OCI-LY7 (cell line): ENCODE measurements around the gene WDR86.

ENCODE experiments used
- CTCF ChIP-seq: fragments of 200-600 bp; sonication (generic); conservative IDR thresholded peaks from 2 replicates; pipeline ENCODE4 v1.5.1; 2014; ENCODE audit warnings: mild to moderate bottlenecking, antibody characterized with exemption, low read length, moderate library complexity, mixed read lengths
- EZH2phosphoT487 ChIP-seq: fragments of 200-600 bp; sonication (generic); IDR thresholded peaks from 2 replicates; pipeline ENCODE4 v1.6.1; 2018; ENCODE audit warnings: low read depth, borderline replicate concordance, mild to moderate bottlenecking, mixed run types, antibody characterized with exemption, low read length, moderate library complexity, mixed read lengths

DNA sequence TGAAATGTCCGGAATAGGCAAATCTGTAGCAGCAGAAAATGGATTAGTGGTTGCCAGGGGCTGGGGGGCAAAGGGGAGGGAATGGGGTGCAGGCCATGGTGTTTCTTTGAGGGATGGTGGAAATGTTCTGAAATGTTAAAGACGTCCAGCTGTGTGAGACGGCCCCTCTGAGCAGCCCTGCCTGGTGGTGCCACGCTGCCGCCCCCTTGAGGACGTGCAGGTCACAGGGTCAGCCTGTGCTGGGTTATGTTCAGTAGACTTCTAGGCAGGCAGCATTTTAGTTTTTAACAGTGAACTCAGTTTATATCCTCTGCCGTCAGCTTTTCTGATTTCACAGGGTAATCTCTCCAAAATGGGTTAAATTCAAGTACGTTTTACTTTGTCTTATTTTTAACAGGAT is 58.8 kb downstream of the WDR86 start:
- TF ChIP-seq CTCF, result peak; percentile 85
- TF ChIP-seq EZH2phosphoT487, result no peak
